ENCODE measurements around the gene CD79B.
"Not testable (repeated sequence)": the region's sequence is repeated elsewhere in the genome, so short reads cannot be mapped to it uniquely, and the experiment has no call there.

GRCh38 chr17:63881337-63881736 is 50.8 kb downstream of the CD79B start:
- not testable (repeated sequence) for TF ChIP-seq PATZ1 (CRISPR knock-in tag; IDR thresholded peaks at IDR 0.05; ENCODE audit: borderline replicate concordance); ESRRG (CRISPR knock-in tag; IDR thresholded peaks at IDR 0.05); TOX (CRISPR knock-in tag; IDR thresholded peaks at IDR 0.05; ENCODE audit: borderline replicate concordance); ARNTL (CRISPR knock-in tag; IDR thresholded peaks at IDR 0.05; ENCODE audit: borderline replicate concordance, low read depth); ZFP30 (CRISPR knock-in tag; IDR thresholded peaks at IDR 0.05); ZC3H10 (CRISPR knock-in tag; IDR thresholded peaks at IDR 0.05); POU6F1 (CRISPR knock-in tag; IDR thresholded peaks at IDR 0.05; ENCODE audit: borderline replicate concordance, low read depth); ZNF565 (CRISPR knock-in tag; conservative IDR thresholded peaks at IDR 0.05; ENCODE audit: low read depth); ZNF70 (CRISPR knock-in tag; IDR thresholded peaks at IDR 0.05); CSDC2 (CRISPR knock-in tag; IDR thresholded peaks at IDR 0.05); ZNF8 (CRISPR knock-in tag; IDR thresholded peaks at IDR 0.05); PPARA (CRISPR knock-in tag; IDR thresholded peaks at IDR 0.05; ENCODE audit: borderline replicate concordance)
